PC-3 (cell line): ENCODE measurements around the gene THAP4. TPM values are rescaled to one million over a fixed set of nuclear protein-coding genes. Genes with fewer than 3 reads are reported as not detected.

Experiments
- ATAC-seq: fragments of 200-7000 bp; cut with Tn5 transposase; 2 replicates; pipeline ENCODE4 v1.9.1; 2020; ENCODE audit warnings: mild to moderate bottlenecking, moderate library complexity
- BruUV-seq: library from RNA; stranded (reverse); fragments of 400-500 nt; replicated peaks from 2 replicates; lab custom pipeline; 2021; lab: Mats Ljungman, UMichigan
- CTCF ChIA-PET: fragments of 300-600 bp; sonication (Branson Sonifier 250); formaldehyde crosslinking; loops from one replicate; lab custom pipeline; 2022; ENCODE audit warnings: antibody characterized with exemption; lab: Charles Lee
- POLR2A ChIA-PET: fragments of 300-600 bp; sonication (Branson Sonifier 250); formaldehyde crosslinking; loops from one replicate; lab custom pipeline; 2022; ENCODE audit warnings: antibody characterized with exemption; ENCODE audit not compliant: unreplicated experiment; lab: Charles Lee
- DNase-seq: peaks from one replicate; pipeline ENCODE4 v3.0.0-alpha.2; 2015
- H2AFZ ChIP-seq: fragments of 300-600 bp; sonication (generic); 2 replicates; pipeline ENCODE4 v1.6.0; 2016; ENCODE audit warnings: antibody characterized with exemption, low read length
- H3F3A ChIP-seq: fragments of 300-600 bp; sonication (generic); one replicate; pipeline ENCODE4 v1.6.0; 2017; ENCODE audit warnings: antibody characterized with exemption, low read length, control low read depth, mild to moderate bottlenecking; ENCODE audit not compliant: unreplicated experiment
- H3K27ac ChIP-seq: fragments of 300-600 bp; sonication (generic); 2 replicates; pipeline ENCODE4 v1.5.1; 2016; ENCODE audit warnings: mild to moderate bottlenecking, low read length
- H3K27me3 ChIP-seq: fragments of 300-600 bp; sonication (generic); 2 replicates; pipeline ENCODE4 v1.6.1; 2016; ENCODE audit warnings: low read length, mixed read lengths
- H3K36me3 ChIP-seq: fragments of 300-600 bp; sonication (generic); 2 replicates; pipeline ENCODE4 v1.6.1; 2016; ENCODE audit warnings: low read depth, mixed run types, low read length, mixed read lengths
- H3K4me1 ChIP-seq: fragments of 300-600 bp; sonication (generic); 2 replicates; pipeline ENCODE4 v1.5.1; 2016; ENCODE audit warnings: low read length; ENCODE audit not compliant: insufficient read depth
- H3K4me2 ChIP-seq: fragments of 300-600 bp; sonication (generic); 2 replicates; pipeline ENCODE4 v1.6.0; 2016; ENCODE audit warnings: low read length
- H3K4me3 ChIP-seq: fragments of 300-600 bp; sonication (generic); 2 replicates; pipeline ENCODE4 v1.5.1; 2016; ENCODE audit warnings: mild to moderate bottlenecking, low read length, mixed read lengths
- H3K79me2 ChIP-seq: fragments of 300-600 bp; sonication (generic); 2 replicates; pipeline ENCODE4 v1.6.1; 2017; ENCODE audit warnings: low read length, mixed read lengths
- H3K9ac ChIP-seq: fragments of 300-600 bp; sonication (generic); 2 replicates; pipeline ENCODE4 v1.6.0; 2016; ENCODE audit warnings: mild to moderate bottlenecking, low read length
- H3K9me2 ChIP-seq: fragments of 300-600 bp; sonication (generic); replicated peaks from 2 replicates; pipeline ENCODE4 v1.6.1; 2016; ENCODE audit warnings: mixed run types, low read length, mixed read lengths
- H3K9me3 ChIP-seq: fragments of 300-600 bp; sonication (generic); 2 replicates; pipeline ENCODE4 v1.6.1; 2016; ENCODE audit warnings: low read length, mixed read lengths
- H4K20me1 ChIP-seq: fragments of 300-600 bp; sonication (generic); 2 replicates; pipeline ENCODE4 v1.6.1; 2016; ENCODE audit warnings: low read length, mixed read lengths
- CTCF ChIP-seq: fragments of 300-600 bp; sonication (generic); conservative IDR thresholded peaks from 2 replicates; pipeline ENCODE4 v1.5.1; 2017; ENCODE audit warnings: antibody characterized with exemption, low read depth, mild to moderate bottlenecking, low read length
- EZH2 ChIP-seq: fragments of 300-600 bp; sonication (generic); IDR thresholded peaks from one replicate; pipeline ENCODE4 v1.6.1; 2017; ENCODE audit warnings: antibody characterized with exemption, mild to moderate bottlenecking, low read length; ENCODE audit not compliant: unreplicated experiment
- EZH2phosphoT487 ChIP-seq: fragments of 300-600 bp; sonication (generic); IDR thresholded peaks from 2 replicates; pipeline ENCODE4 v1.6.1; 2018; ENCODE audit warnings: mild to moderate bottlenecking, antibody characterized with exemption, low read length, borderline replicate concordance
- intact Hi-C: fragments of 100-400 bp; cut with micrococcal nuclease; formaldehyde crosslinking; loops from 2 replicates; pipeline ENCODE4 v1.9.0; 2023
- total RNA-seq: library from RNA; depleted of rRNA; stranded (reverse); fragments of >200 nt; gene quantifications from 2 replicates; pipeline ENCODE4 v1.2.3, GENCODE V29; 2014

Gene THAP4
- total RNA-seq, 1 experiment from 2014 or later: 75.1 TPM

GRCh38 chr2:241539616-241540374 is 97.2 kb downstream of the THAP4 start:
- ChIA-PET POLR2A (no interaction called here), CTCF (no interaction called here)
- intact Hi-C loops: no loop called here
- BruUV-seq: no TSS peak
- no peaks in the 10 kb centered on the region for H3K9me2 ChIP-seq
- no peak for ATAC-seq
- H3K4me2 ChIP-seq: no peak overlapping the region
- H2AFZ ChIP-seq: no peak overlapping the region
- no peaks in the 10 kb centered on the region for H3K9me3 ChIP-seq
- no peak for TF ChIP-seq CTCF
- TF ChIP-seq EZH2: no peak
- no peak for TF ChIP-seq EZH2phosphoT487
- H3K36me3 ChIP-seq: no peaks in the 10 kb centered on the region
- H3K4me1 ChIP-seq: no peaks in the 10 kb centered on the region
- DNase-seq: no peak
- no peaks in the 10 kb centered on the region for H4K20me1 ChIP-seq
- no peaks in the 10 kb centered on the region for H3K79me2 ChIP-seq
- no peaks in the 10 kb centered on the region for H3F3A ChIP-seq
- no peaks in the 10 kb centered on the region for H3K27me3 ChIP-seq
- no peak overlapping the region for H3K9ac ChIP-seq
- no peak overlapping the region for H3K4me3 ChIP-seq
- no peak overlapping the region for H3K27ac ChIP-seq

GRCh38 chr2:241538838-241539615 is 97.9 kb downstream of the THAP4 start:
- POLR2A ChIA-PET: no interaction called here
- Histone ChIP-seq H3K27ac (no peak overlapping the region), H3K4me1 (no peaks in the 10 kb centered on the region), H3F3A (no peaks in the 10 kb centered on the region), H3K79me2 (no peaks in the 10 kb centered on the region), H3K4me2 (no peak overlapping the region), H3K36me3 (no peaks in the 10 kb centered on the region), H3K4me3 (no peak overlapping the region), H2AFZ (no peak overlapping the region), H3K27me3 (no peaks in the 10 kb centered on the region), H3K9me3 (no peaks in the 10 kb centered on the region), H4K20me1 (no peaks in the 10 kb centered on the region), H3K9ac (no peak overlapping the region), H3K9me2 (no peaks in the 10 kb centered on the region)
- CTCF ChIA-PET: no interaction called here
- no peak for TF ChIP-seq EZH2
- TF ChIP-seq CTCF: no peak
- TF ChIP-seq EZH2phosphoT487: no peak
- intact Hi-C loops: no loop called here
- ATAC-seq (no peak), DNase-seq (no peak)
- no TSS peak for BruUV-seq
